Kidney tubule cell (primary cell): ENCODE data around the gene FOXD4L4.
"Not testable (repeated sequence)": the region's sequence is repeated elsewhere in the genome, so short reads cannot be mapped to it uniquely, and the experiment has no call there.

Experiments
- DNase-seq: peaks from one replicate; pipeline ENCODE4 v3.0.0-alpha.2; 2018; ENCODE audit warnings: low spot score

The FOXD4L4 gene

GRCh38 chr9:65737096-65737564 is at the start of gene FOXD4L4:
FOXD4L4 (plus strand) TSS chr9:65737146; CDS start chr9:65737146, 0 bp downstream.
- DNase-seq: not testable (repeated sequence)

GRCh38 chr9:65703550-65703949 is 33.4 kb upstream of the FOXD4L4 start:
- DNase-seq: not testable (repeated sequence)

- not testable (repeated sequence) for DNase-seq
Measured at GRCh38 chr9:65714445-65714844, 22.5 kb upstream of the FOXD4L4 start.

- not testable (repeated sequence) for DNase-seq
Measured at GRCh38 chr9:65738133-65738532, 1.2 kb downstream of the FOXD4L4 start.
